B cell (primary cell): ENCODE measurements around the gene PLCG2.

Experiments
- CTCF ChIP-seq: fragments of 200-600 bp; IDR thresholded peaks from one replicate; pipeline ENCODE4 v1.8.0; 2022; ENCODE audit warnings: antibody characterized with exemption, mild to moderate bottlenecking
- EZH2 ChIP-seq: IDR thresholded peaks from 2 replicates; pipeline ENCODE4 v1.6.1; 2012; ENCODE audit warnings: borderline replicate concordance, low read depth, mild to moderate bottlenecking, moderate library complexity, low read length; ENCODE audit not compliant: insufficient read depth, poor library complexity, severe bottlenecking

- TF ChIP-seq CTCF (no peak), EZH2 (no peak)
These were observed 36.3 kb downstream of the PLCG2 start for GRCh38 chr16:81815429-81815766.
